ENCODE results near the gene LRP6. TPM values are rescaled to one million over a fixed set of nuclear protein-coding genes. Genes with fewer than 3 reads are reported as not detected.
"Not testable (repeated sequence)": the region's sequence is repeated elsewhere in the genome, so short reads cannot be mapped to it uniquely, and the experiment has no call there.

Gene LRP6
- polyA plus RNA-seq, 6 donors from 2014 or later, result 0.48 to 1.2 (median 0.87) TPM; not detected in 2

DNA sequence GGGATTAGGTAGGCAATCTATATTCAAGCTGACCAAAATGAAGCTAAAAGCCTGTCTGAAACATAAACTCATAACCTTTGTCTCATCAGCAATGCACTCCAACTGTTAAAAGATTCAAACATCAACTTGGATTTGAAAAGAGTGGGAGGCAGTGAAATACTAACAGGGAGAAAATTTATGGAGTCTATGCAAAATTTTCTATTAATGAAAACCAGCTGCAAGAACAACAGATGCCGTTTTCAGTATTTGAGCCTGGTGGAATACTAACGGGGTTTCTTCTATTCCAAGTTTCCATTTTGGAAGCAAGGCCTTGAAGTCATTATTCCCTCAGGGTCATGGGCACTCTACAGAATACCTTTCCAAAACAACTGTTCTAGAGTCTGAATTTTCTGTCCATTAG is 88.3 kb downstream of the LRP6 start:
- H3K27ac Mint-ChIP-seq, result no peak overlapping the region
- peaks cover 5 to 6% (median 6%) of the 10 kb centered on the region in 3 donors for H3K4me1 Mint-ChIP-seq
- no peak for ATAC-seq (ENCODE audit: low read depth in 2 of 2)
- no peaks in the 10 kb centered on the region for H3K9me3 Mint-ChIP-seq
- no peaks in the 10 kb centered on the region for H3K36me3 Mint-ChIP-seq
- DNase-seq, result no peak
- H3K4me3 Mint-ChIP-seq, result no peak overlapping the region
- H3K27me3 Mint-ChIP-seq, result no peaks in the 10 kb centered on the region

DNA sequence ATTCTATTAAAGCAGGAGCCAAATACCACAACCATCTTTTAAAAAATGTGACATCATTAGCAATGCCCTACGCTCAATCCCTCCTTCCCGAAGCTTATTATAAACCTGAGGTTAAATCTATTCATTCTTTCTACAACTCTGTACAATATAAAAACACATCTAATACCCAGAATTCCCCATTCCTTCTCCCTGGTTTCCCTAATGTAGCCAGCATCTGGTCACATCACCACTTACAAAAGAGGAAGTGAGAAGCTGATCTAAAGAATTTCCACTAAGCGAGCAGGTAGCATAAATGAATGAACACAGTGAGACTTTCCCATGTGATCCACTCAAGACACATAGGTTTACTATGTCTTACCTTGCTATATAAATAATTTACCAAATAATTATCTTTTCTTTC is 90.4 kb downstream of the LRP6 start:
- no peak for DNase-seq
- H3K9me3 Mint-ChIP-seq, result no peaks in the 10 kb centered on the region
- H3K27ac Mint-ChIP-seq, result peak overlapping the region in 1 of 6 donors; percentile 28
- peaks cover 5 to 6% (median 6%) of the 10 kb centered on the region in 3 donors for H3K4me1 Mint-ChIP-seq
- no peak overlapping the region for H3K4me3 Mint-ChIP-seq
- H3K36me3 Mint-ChIP-seq, result no peaks in the 10 kb centered on the region
- H3K27me3 Mint-ChIP-seq, result no peaks in the 10 kb centered on the region
- peak; percentile 65 to 88 for ATAC-seq (ENCODE audit: low read depth in 2 of 2)

DNA sequence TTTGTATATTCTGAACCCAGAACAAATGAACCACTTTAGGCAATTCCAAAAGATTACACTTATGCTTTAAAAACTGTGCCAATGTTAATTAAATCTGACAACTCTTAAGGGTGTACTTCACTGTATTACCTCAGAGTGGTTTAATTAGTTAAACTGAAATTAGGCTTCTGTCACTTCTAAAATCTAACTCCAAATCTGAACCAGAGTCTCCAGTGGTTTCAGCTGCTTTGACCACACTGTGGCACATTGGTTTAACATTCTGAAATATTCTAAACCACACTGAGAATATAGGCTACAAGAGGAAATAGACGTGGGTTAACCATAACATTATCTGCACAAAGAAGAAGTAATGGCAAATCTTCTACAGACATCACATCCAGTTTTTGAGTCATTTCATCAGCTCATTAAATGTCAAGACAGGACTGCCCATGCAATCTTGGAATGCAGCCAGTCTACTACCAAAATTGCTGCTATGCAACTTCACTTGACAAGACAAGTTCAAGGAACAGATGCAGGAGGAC is 94.8 kb downstream of the LRP6 start:
- DNase-seq, result no peak
- ATAC-seq (ENCODE audit: low read depth in 2 of 2), result no peak
- peaks cover 5 to 6% (median 6%) of the 10 kb centered on the region in 3 donors for H3K4me1 Mint-ChIP-seq
- H3K27ac Mint-ChIP-seq, result no peak overlapping the region
- no peaks in the 10 kb centered on the region for H3K9me3 Mint-ChIP-seq
- H3K4me3 Mint-ChIP-seq, result no peak overlapping the region
- no peaks in the 10 kb centered on the region for H3K27me3 Mint-ChIP-seq
- H3K36me3 Mint-ChIP-seq, result no peaks in the 10 kb centered on the region

DNA sequence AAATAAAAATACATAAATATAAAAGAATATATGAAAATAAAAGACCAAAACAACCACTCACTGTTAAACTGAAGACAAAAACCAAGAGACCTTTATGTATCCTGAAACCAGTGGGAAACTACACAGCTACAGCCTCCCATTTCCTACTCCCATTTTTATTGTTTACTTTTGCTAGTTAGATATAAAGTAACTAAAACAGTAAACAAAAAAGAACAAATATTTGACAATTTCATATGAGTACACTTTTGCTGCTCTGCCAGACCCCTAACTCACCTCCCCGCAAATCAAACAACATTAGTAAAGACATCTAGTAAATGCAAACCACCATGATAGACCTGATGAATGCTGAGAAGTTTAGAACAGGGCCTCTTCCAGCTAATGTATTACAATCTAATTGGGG is 99.0 kb downstream of the LRP6 start:
- DNase-seq, result no peak
- Mint-ChIP-seq H3K36me3 (no peaks in the 10 kb centered on the region), H3K27ac (no peak overlapping the region), H3K4me3 (no peak overlapping the region), H3K9me3 (no peaks in the 10 kb centered on the region), H3K27me3 (no peaks in the 10 kb centered on the region), H3K4me1 (no peaks in the 10 kb centered on the region)
- no peak for ATAC-seq (ENCODE audit: low read depth in 2 of 2)

DNA sequence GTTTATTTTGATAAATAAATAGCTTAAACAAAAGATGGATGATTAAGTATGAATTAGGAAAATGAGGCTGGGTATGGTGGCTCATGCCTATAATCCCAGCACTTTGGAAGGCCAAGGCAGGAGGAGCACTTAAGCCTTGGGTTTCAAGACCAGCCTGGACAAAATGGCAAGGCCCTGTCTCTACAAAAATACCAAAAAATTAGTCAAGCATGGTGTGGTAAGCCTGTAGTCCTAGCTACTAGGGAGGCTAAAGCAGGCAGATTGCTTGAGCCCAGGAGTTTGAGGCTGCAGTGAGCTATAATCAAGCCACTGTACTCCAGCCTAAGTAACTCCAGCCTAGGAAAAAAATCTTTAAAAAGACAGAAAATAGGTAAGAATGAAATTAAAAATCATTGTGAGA is 100.1 kb downstream of the LRP6 start:
- H3K36me3 Mint-ChIP-seq, result no peaks in the 10 kb centered on the region
- ATAC-seq (ENCODE audit: low read depth in 2 of 2) (no peak), DNase-seq (no peak)
- no peaks in the 10 kb centered on the region for H3K9me3 Mint-ChIP-seq
- H3K27me3 Mint-ChIP-seq, result no peaks in the 10 kb centered on the region
- H3K4me3 Mint-ChIP-seq, result no peak overlapping the region
- H3K4me1 Mint-ChIP-seq, result no peaks in the 10 kb centered on the region
- H3K27ac Mint-ChIP-seq, result no peak overlapping the region

DNA sequence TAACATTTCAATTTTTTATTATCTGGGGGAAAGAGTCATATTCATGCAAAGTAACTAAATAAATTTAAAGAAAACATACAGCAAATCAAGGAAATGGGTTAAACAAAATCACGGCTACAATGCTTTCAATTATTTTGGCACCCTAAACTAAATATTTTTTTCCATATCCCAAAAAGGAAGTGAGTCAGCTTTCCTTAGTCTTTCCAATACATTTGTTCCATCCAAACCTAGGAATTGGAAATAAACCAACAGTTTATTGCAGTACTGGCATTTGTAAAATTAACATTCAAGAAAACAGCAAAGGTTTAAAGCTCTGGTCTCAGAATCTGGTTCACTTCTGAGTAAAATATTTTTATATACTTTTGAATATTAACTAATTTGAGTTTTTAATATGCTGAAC is 106.9 kb downstream of the LRP6 start:
- no peaks in the 10 kb centered on the region for H3K27me3 Mint-ChIP-seq
- ATAC-seq (ENCODE audit: low read depth in 2 of 2) (no peak), DNase-seq (no peak)
- H3K4me3 Mint-ChIP-seq, result no peak overlapping the region
- H3K36me3 Mint-ChIP-seq, result no peaks in the 10 kb centered on the region
- H3K27ac Mint-ChIP-seq, result no peak overlapping the region
- no peaks in the 10 kb centered on the region for H3K9me3 Mint-ChIP-seq
- H3K4me1 Mint-ChIP-seq, result no peaks in the 10 kb centered on the region

DNA sequence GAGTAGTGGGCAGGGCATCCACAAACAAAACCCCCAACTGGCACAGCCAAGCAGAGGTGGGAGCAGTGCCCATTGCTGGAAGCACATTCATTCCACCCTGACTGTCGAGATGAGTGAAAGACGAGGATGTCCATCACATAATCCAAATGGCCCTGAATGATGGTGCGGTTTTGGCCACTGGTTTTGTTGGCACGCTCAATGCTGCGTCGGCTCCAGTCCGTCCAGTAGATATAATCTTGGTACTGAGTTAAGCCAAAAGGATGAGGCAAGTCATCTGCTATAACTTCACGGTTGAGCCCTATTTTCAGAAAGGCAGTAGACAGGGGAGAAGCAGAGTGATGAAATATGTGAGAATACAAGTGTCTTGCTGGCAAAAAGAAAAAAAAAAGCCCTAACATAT is 108.0 kb downstream of the LRP6 start:
- Mint-ChIP-seq H3K27me3 (no peaks in the 10 kb centered on the region), H3K36me3 (no peaks in the 10 kb centered on the region), H3K9me3 (no peaks in the 10 kb centered on the region), H3K4me3 (no peak overlapping the region), H3K4me1 (no peaks in the 10 kb centered on the region), H3K27ac (no peak overlapping the region)
- ATAC-seq (ENCODE audit: low read depth in 2 of 2) (no peak), DNase-seq (no peak)

DNA sequence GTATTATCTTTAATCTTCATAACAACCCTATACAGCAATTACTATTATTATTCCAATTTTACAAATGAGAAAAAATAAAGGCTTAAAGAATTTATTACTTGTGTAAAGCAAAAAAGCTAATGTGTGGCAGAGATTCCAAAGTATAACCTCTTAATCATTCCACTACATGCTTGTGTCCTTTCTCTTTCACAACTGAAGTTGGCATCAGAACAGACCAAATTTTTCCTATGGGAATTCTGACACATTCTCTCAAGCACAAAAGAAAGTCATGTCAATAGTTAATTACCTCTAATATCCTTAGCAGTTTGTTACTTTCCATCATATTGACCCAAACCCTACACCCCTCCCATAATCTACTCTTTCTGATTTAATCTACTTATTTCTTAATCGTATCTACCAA is 109.4 kb downstream of the LRP6 start:
- Mint-ChIP-seq H3K36me3 (no peaks in the 10 kb centered on the region), H3K9me3 (no peaks in the 10 kb centered on the region), H3K4me1 (no peaks in the 10 kb centered on the region), H3K27me3 (no peaks in the 10 kb centered on the region), H3K4me3 (no peak overlapping the region), H3K27ac (no peak overlapping the region)
- DNase-seq, result no peak
- no peak for ATAC-seq (ENCODE audit: low read depth in 2 of 2)

DNA sequence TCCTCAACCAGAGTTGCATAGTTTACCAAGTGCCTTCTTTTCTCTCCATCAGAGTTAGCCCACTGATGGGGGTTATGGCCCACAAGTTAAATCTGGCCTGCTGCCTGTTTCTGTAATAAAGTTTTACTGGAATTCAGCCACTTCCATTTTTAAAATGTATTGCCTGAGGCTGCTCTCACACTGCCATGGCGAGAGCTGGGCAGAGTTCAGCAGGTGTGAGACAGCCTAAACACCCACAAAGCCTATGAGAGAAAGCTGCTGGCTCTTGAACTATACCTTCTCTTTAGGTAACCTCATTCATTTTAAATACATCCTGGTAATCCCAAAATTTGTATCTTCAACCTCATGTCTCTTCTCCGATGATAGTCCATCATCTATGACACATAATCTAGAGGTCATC is 110.0 kb downstream of the LRP6 start:
- DNase-seq (no peak), ATAC-seq (ENCODE audit: low read depth in 2 of 2) (no peak)
- Mint-ChIP-seq H3K4me1 (no peaks in the 10 kb centered on the region), H3K9me3 (no peaks in the 10 kb centered on the region), H3K27ac (peak overlapping the region in 1 of 6 donors; percentile 2), H3K36me3 (no peaks in the 10 kb centered on the region), H3K4me3 (no peak overlapping the region), H3K27me3 (no peaks in the 10 kb centered on the region)

DNA sequence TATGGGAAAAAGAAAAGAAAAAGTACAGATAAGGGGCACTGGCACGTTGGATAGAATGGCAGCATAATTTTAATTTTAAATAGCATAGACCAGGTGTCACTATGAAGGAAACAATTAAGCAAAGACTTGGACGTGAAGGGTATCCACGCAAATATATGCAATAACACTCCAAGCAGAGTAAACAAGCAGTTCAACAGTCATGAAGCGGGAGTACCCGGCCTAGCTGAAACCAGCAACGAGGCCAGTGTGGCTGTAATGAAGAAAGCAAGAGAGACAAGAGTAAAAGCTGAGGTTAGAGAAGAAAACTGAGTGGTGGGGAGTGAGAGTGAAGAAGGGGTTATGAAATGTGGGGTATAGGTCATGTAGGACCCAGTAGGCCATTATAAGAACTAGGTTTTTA is 110.7 kb downstream of the LRP6 start:
- DNase-seq, result no peak
- ATAC-seq (ENCODE audit: low read depth in 2 of 2), result no peak
- H3K27me3 Mint-ChIP-seq, result no peaks in the 10 kb centered on the region
- no peak overlapping the region for H3K27ac Mint-ChIP-seq
- no peak overlapping the region for H3K4me3 Mint-ChIP-seq
- H3K9me3 Mint-ChIP-seq, result no peaks in the 10 kb centered on the region
- H3K4me1 Mint-ChIP-seq, result no peaks in the 10 kb centered on the region
- no peaks in the 10 kb centered on the region for H3K36me3 Mint-ChIP-seq

DNA sequence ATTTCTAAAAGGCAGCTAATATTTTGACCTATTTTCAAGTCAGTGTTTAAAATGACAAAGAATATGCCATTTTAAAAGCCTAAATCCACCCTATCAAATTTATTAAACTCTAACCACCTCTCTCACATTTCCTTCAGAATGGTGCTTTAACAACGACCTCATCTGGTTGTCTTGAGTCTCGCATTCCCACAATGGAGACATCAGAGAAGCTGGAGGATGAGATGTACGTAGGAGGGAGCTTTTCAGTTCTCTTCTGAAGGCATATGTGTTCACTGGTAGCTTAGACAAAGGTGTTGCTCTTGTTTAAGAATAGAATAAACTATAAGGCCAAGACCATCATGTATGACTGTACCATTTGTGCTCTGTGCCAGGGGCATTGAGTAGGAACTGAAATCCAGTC is 113.2 kb downstream of the LRP6 start:
- no peak overlapping the region for H3K27ac Mint-ChIP-seq
- no peaks in the 10 kb centered on the region for H3K9me3 Mint-ChIP-seq
- H3K27me3 Mint-ChIP-seq, result no peaks in the 10 kb centered on the region
- DNase-seq (no peak), ATAC-seq (ENCODE audit: low read depth in 2 of 2) (no peak)
- H3K4me1 Mint-ChIP-seq, result no peaks in the 10 kb centered on the region
- H3K4me3 Mint-ChIP-seq, result no peak overlapping the region
- no peaks in the 10 kb centered on the region for H3K36me3 Mint-ChIP-seq

DNA sequence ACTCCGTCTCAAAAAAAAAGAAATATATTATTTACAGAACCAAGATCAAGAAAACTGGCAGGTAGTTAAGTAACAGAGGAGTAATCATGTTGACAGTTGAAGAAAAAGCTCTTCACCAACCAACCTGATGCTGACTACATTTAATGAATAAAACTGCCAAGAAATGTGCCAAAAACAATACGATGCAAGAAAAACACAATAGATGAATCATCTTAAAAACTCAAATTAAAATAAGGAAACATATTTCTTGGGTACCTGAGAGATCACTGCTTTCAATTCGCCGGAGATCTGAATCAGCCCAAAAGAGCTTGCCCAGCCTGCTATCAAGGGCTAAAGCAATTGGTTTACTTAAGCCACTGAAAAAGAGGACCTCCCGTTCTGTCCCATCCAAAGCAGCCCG is 119.7 kb downstream of the LRP6 start:
- Mint-ChIP-seq H3K36me3 (no peaks in the 10 kb centered on the region), H3K9me3 (no peaks in the 10 kb centered on the region), H3K4me3 (no peak overlapping the region), H3K4me1 (no peaks in the 10 kb centered on the region), H3K27me3 (no peaks in the 10 kb centered on the region), H3K27ac (no peak overlapping the region)
- DNase-seq (no peak), ATAC-seq (ENCODE audit: low read depth in 2 of 2) (no peak)

DNA sequence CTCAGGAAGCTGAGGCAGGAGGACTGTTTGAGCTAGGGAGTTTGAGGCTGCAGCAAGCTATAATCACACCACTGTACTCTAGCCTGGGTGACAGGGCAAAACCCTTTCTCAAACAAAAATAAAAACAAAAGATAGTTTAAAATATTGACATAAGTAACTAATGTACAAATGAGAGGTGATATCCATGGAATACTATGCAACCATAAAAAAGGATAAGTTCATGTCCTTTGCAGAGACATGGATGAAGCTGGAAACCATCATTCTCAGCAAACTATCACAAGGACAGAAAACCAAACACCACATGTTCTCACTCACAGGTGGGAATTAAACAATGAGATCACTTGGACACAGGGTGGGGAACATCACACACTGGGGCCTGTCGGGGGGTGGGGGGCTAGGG is 122.3 kb downstream of the LRP6 start:
- not testable (repeated sequence) for H3K27me3 Mint-ChIP-seq; H3K27ac Mint-ChIP-seq; DNase-seq; H3K4me1 Mint-ChIP-seq; H3K9me3 Mint-ChIP-seq; H3K4me3 Mint-ChIP-seq; ATAC-seq (ENCODE audit: low read depth in 2 of 2); H3K36me3 Mint-ChIP-seq

DNA sequence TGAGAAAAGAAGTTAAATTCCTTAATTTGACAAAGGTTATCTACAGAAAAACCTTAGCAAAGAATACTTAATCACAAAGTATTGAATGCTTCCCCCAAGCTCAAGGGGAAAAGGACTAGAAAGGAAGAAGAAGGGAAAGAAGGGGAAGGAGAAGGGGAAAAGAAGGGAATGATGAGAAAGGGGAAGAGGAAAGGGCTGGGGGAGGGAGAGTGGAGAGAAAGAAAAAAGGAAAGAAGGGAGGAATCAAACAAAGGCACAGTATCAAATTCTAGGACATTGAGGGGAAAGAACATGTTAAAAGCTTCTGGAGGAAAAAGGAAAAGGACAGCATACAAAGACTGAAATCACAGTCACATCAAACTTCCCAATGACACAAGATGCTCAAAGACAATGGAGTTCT is 125.8 kb downstream of the LRP6 start:
- no peak for ATAC-seq (ENCODE audit: low read depth in 2 of 2)
- DNase-seq, result no peak
- Mint-ChIP-seq H3K4me1 (no peaks in the 10 kb centered on the region), H3K4me3 (no peak overlapping the region), H3K9me3 (no peaks in the 10 kb centered on the region), H3K27ac (peak overlapping the region in 1 of 6 donors; percentile 3), H3K36me3 (no peaks in the 10 kb centered on the region), H3K27me3 (no peaks in the 10 kb centered on the region)
